SIG-M5 treated with dmso at 0.1 percent for 504 hours (cell line): ENCODE data around the gene KDM1A.

Experiments
- DNase-seq: peaks from one replicate; lab custom pipeline; 2025; ENCODE audit not compliant: unreplicated experiment; lab: John Stamatoyannopoulos, UW

The KDM1A gene

DNA sequence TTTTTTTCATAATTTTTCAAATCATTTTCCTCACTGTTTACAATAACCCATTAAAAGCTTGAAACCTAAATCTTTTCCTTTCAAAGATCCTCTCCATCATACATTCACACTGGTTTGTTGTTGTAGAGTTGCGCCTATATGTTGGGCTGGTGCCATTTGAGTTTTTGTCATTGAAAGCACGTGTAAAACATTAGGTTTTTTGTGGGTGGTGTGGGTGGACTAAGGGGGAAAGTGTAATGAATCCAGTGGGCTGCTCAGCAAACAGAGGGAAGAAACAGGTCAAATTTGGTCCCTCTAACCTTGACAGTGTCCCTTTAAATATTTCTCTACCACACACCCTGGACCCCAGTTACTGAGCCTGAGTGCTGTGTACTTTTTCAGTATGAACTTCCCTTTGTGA, 46.8 kb downstream of the KDM1A start:
- no peak for DNase-seq

DNA sequence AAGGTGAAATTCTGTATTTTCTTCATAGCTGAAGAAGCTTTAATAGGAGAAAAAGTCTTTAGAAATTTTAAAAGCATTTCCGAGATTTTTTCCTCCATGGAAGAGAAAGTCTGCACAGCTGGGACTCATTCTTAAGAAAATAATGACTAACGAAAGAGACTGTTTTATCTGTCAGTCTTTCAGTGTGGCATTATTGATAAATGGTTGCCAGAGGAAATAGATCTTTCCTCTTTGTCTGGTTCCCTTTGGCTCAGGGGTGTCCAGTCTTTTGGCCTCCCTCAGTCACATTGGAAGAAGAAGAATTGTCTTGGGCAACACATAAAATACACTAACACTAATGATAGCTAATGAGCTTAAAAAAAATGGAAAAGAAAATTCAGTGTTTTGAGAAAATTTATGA, 49.9 kb downstream of the KDM1A start:
- no peak for DNase-seq

- DNase-seq = no peak
Measured at GRCh38 chr1:23069675-23070074, 50.4 kb downstream of the KDM1A start.

DNA sequence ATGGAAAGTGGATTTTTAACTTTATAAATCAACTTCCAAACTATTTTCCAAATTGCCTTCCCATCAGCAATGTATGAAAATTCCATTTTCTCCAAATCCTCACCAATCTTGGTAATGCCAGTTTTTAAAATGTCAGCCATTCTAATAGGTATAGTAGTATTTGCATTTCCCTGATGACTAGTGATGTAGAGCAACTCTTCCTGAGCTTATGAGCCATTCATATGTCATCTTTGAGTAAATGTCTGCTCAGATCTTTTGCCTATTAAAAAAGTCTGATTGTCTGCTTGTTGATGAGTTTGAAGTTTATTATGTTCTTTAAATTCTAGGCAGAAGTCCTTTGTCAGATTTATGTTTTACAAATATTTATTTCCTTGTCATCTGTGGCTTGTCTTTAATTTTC, 54.7 kb downstream of the KDM1A start:
- no peak for DNase-seq

DNA sequence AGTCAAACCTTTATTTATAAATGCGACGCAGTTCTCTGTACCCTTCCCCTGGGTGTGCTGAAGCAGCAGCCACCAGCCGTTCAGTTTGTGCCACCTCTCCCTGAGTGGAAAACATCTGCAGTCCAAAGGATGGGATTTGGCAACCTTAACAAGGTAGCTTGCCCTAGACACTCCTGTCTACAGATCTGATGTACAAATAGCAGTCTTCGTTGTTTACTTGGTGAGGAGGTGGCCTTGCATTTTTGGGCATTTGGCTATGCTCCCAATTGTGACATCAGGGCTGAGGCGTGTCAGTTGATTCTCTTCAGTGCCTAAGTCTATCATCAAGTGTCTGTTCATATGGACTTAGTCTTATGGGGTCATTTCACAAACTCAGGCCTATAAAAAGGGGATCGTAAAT, 59.8 kb downstream of the KDM1A start:
- DNase-seq = no peak

GRCh38 chr1:23080885-23081284, 61.6 kb downstream of the KDM1A start:
- DNase-seq = no peak

DNA sequence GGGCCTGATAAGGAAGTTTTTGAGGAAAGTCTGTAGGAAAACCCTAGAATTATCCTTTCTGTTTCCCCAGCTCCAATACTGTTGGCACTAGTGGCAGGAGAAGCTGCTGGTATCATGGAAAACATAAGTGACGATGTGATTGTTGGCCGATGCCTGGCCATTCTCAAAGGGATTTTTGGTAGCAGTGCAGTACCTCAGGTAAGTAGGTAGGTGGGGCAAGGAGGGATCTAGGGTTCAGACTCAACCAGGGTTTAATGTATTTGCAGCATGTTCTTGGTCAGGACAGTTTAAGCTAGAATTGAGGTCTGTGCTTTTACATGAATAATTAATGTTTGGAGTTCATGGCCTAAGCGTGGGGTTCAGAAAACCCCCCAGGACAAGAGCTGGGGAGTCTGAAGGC, 62.1 kb downstream of the KDM1A start:
- no peak for DNase-seq

DNA sequence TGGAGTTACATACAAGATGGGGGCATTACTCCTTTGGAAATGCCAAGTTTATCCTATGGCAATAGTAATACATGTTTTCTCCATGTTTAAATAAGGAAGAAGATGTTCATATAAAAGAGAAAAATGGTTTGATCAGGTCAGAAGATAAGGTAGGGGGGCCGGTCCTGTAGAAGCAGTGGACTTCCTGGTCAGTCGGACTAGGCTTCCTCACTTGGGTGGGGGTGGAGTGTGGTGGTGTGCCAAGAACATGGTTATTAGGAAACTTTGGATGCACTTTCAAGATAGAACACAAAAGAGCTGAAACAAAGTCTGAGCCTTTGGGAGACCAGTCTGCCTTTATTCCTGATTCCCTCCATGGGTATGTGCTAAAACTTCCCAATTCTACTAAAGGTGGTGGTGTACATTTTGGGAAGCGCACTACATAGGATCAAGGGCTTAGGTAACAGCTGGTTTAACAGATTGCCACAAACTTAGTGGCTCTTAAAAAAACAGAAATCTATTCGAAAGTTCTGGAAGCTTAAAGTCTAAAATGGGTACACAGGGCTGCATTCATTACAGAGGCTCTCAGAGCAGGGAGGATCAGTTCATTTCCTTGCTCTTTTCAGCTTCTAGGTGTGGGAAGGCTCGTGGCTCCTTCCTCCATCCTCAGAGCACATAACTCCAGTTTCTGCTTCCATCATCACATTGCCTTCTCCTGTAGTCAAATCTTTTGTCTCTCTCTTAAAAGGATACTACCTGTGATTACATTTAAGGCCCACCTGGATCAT, 64.6 kb downstream of the KDM1A start:
- DNase-seq = no peak

- DNase-seq = no peak
Measured at GRCh38 chr1:23084880-23085279, 65.6 kb downstream of the KDM1A start.

DNA sequence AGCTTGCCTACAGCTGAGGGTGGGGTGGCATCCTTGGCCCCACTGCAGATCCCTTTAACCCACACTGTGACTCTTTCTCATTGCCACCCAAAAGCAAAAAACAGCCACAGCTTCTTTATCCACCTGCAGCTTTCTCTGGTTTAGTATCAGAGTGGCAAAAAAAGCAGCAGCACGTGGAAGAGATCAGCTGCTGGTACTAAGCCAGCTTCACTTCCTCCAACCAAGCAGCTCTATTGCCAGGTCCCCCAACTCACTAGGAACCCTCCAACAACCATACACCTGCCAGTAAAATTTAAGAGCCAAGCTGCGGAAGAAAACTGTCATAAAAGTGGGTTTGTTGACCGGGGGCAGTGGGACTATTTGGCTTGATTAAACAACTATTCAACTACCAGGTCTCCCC, 66.4 kb downstream of the KDM1A start:
- DNase-seq = no peak

- DNase-seq = no peak
Measured at GRCh38 chr1:23088027-23088426, 68.8 kb downstream of the KDM1A start.

DNA sequence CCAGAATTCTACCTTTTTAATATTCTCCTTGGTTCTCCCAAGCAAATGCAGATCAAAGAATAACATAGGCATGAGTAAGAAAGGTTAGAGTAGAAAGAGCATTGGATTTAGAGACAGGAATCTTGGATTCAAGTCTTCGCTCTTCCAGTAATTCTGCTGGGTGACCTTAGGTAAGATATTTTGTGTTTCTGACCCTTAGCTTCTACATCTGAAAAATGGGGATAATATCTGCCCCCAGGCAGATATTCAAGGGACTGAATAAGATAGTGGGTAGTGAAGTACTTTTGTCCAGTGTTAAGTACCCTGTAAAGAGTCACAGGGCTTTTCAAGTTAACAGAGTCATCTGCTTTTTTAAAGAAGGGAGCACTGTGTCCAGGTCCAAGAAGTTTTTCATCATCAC, 70.8 kb downstream of the KDM1A start:
- no peak for DNase-seq

DNA sequence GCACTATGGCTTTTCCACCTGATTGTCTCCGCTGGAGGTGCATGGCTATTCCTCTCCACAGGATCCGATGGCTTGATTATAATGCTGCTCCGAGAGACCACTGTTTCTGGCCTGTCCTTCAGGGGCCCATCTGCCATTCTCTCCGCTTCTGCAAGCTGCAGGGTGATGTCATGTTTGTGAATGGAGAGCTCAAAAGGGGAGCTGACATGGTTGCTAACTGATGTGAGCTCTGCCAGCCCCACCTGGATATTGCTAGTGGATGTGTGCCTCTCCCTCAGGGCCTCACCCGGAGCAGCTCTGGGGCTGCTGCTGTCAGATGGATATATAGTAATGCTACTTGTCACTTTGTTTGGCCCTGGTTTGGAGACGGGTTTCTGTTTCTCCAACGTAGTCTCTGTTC, 72.3 kb downstream of the KDM1A start:
- DNase-seq = no peak

GRCh38 chr1:23092447-23092846, 73.2 kb downstream of the KDM1A start:
- no peak for DNase-seq

GRCh38 chr1:23097316-23097715, 78.0 kb downstream of the KDM1A start:
- DNase-seq = no peak

GRCh38 chr1:23098463-23099170, 79.3 kb downstream of the KDM1A start:
- peak; percentile 49 for DNase-seq

DNA sequence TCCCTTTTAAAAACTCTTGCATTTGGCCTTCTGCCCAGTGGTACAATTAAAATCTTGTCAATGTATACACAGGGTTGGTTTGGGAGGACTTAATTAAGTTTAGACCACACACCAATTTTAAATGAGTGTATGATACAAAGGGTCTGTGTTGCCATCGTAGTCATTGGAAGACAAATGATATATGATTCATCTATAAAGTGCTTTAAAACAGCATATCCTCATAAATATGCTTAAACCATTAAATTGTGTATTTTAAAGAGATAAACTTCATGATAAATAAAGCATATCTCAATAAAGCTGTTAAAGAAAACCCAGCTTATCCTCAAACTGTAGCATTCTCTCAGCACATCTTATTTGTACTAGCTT, 79.9 kb downstream of the KDM1A start:
- no peak for DNase-seq

DNA sequence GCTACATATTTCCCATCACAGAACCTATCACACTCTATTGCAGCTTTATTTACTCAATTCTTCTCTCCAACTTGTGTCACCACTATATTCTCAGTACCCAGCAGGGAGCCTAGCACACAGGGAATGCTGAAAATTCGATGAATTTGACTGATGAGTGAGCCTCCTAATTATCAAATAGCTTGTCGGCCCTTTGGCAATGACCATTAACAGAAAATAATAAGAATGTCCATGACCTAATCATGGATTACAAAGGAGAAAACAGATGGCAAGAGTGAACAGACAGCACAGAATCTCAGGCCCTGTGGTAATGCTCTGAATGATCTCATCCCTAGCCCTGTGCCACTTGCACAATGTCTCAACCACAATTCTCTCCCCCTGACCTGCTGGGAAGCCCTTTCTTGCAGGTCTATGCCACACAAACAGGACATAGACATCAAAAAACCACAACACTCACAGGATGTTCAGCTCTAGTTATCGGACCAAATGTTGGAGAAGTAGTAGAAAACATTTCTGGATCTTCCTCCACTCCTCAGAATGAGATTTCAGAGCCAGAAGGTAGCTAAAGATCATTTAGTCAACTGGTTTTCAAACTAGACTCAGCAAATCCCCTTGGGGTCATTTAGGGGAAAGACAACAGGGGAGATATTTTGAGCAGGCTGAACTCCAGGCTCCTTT, 80.9 kb downstream of the KDM1A start:
- peak; percentile 82 for DNase-seq

DNA sequence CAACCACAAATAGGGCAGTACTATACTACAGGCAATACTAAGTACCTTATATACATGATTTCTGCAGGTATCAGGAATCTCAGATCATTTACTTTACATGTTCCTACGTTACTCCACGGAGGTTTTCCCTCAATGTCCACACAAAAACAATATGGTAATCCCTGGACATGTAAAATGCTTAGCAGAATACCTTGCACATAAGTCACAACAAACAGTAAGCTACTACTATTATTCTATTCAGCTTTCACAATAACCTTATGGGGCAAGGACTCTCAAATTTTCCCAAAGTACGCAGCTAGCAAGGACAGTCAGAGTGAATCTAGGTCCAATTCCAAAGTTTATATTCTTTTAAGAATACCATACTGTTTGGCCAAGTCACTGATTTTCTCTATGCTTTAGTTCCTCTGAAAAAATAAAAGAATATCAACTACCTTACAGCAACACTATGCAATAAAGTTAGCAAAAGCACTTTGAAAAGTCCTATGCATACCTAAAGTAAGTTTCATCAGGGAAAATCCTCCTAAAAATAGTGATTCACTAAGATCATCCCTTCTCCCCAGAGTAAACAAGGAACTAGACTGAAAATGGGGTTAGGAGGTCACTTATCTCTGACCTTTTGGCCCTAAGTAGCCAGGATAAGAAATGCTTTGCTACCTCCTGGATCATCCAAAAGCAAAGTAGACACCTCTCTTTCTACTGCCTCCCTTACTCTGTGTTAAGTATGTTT, 82.0 kb downstream of the KDM1A start:
- no peak for DNase-seq

DNA sequence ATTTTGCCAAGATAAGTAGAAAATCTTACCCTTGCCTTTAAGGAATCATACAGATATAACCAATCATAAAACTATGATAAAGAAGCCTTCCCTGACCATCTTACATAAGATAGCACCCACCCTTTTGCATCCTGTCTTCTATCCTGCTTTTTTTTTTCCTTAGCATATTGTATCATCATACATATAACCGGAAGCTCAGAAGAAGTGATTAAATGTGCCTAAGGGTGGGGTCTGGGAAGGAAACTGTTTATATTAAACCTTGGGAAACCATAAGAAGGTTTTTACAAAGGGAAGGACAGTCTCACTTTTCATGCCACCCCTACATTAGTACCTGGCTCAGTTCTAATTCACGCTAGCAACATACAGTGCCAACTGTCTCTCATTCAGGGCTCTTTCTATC, 82.6 kb downstream of the KDM1A start:
- no peak for DNase-seq

- DNase-seq = no peak
Measured at GRCh38 chr1:23102289-23102688, 83.0 kb downstream of the KDM1A start.
